HepG2 (cell line): ENCODE results near the gene ACTR10. TPM values are rescaled to one million over a fixed set of nuclear protein-coding genes. Genes with fewer than 3 reads are reported as not detected.
A peak's percentile ranks its signal among the peaks of the same experiment; 100 is the strongest.

Experiments used
- ASH2L ChIP-seq: fragments of 300-600, 200-600 bp; sonication (generic); IDR thresholded peaks from 2 replicates; pipeline ENCODE4 v1.7.0; 2017; ENCODE audit warnings: low read depth, mild to moderate bottlenecking, moderate library complexity, mixed read lengths, low read length; ENCODE audit not compliant: insufficient read length
- CBX1 ChIP-seq: IDR thresholded peaks from one replicate; pipeline ENCODE4 v1.6.1; 2016; ENCODE audit warnings: antibody characterized with exemption, low read depth
- ELK4 ChIP-seq: sonication (generic); formaldehyde crosslinking; IDR thresholded peaks from 2 replicates; pipeline ENCODE4 v1.9.0; 2021; ENCODE audit warnings: missing genetic modification reagents, borderline replicate concordance
- GTF2F1 ChIP-seq: fragments of 150-350 bp; IDR thresholded peaks from 2 replicates; pipeline ENCODE4 v1.6.1; 2014; ENCODE audit warnings: low read length
- JDP2 ChIP-seq: sonication (generic); formaldehyde crosslinking; IDR thresholded peaks from 2 replicates; pipeline ENCODE4 v1.8.1; 2022; ENCODE audit warnings: missing genetic modification reagents, borderline replicate concordance
- KLF13 ChIP-seq: sonication (generic); formaldehyde crosslinking; IDR thresholded peaks from 2 replicates; pipeline ENCODE4 v1.4.0; 2020; ENCODE audit warnings: mild to moderate bottlenecking, missing genetic modification reagents
- PBX2 ChIP-seq: IDR thresholded peaks from 2 replicates; pipeline ENCODE4 v1.6.1; 2016; ENCODE audit warnings: control low read depth
- POLR2A ChIP-seq, 2 experiments: IDR thresholded peaks; 2 replicates each; pipeline ENCODE4 v1.6.1; 2011; ENCODE audit warnings: low read depth in 2 of 2, low read length in 2 of 2, mild to moderate bottlenecking in 1 of 2, moderate library complexity in 1 of 2; ENCODE audit not compliant: insufficient read depth in 1 of 2
- RXRA ChIP-seq: sonication (generic); formaldehyde crosslinking; IDR thresholded peaks from 2 replicates; pipeline ENCODE4 v1.5.1; 2020; ENCODE audit warnings: missing genetic modification reagents
- SMAD1 ChIP-seq: sonication (generic); formaldehyde crosslinking; IDR thresholded peaks from 2 replicates; pipeline ENCODE4 v1.4.0; 2020; ENCODE audit warnings: missing genetic modification reagents, low read depth, mild to moderate bottlenecking, borderline replicate concordance
- SMC3 ChIP-seq: IDR thresholded peaks from 2 replicates; pipeline ENCODE4 v1.6.1; 2011; ENCODE audit warnings: low read length, improper control_type of control experiment
- TCF7 ChIP-seq: sonication (generic); IDR thresholded peaks from 2 replicates; pipeline ENCODE4 v1.6.1; 2016; ENCODE audit warnings: antibody characterized with exemption, low read depth
- TFAP4 ChIP-seq: sonication (generic); IDR thresholded peaks from 2 replicates; pipeline ENCODE4 v1.6.1; 2016; ENCODE audit warnings: low read depth, borderline replicate concordance
- THAP11 ChIP-seq: IDR thresholded peaks from 2 replicates; pipeline ENCODE4 v1.6.1; 2016; ENCODE audit warnings: missing biosample characterization, missing genetic modification reagents
- ZNF143 ChIP-seq: sonication (generic); formaldehyde crosslinking; IDR thresholded peaks from 2 replicates; pipeline ENCODE4 v1.4.0; 2020; ENCODE audit warnings: missing genetic modification reagents
- ZNF33B ChIP-seq: sonication (generic); formaldehyde crosslinking; IDR thresholded peaks from 2 replicates; pipeline ENCODE4 v1.5.1; 2020; ENCODE audit warnings: mild to moderate bottlenecking, missing genetic modification reagents
- ZNF512 ChIP-seq: sonication (generic); formaldehyde crosslinking; IDR thresholded peaks from 2 replicates; pipeline ENCODE4 v1.4.0; 2020; ENCODE audit warnings: mild to moderate bottlenecking, missing genetic modification reagents
- ZNF580 ChIP-seq: IDR thresholded peaks from 2 replicates; pipeline ENCODE4 v1.6.1; 2016; ENCODE audit warnings: low read depth, borderline replicate concordance
- ZNF614 ChIP-seq: IDR thresholded peaks from 2 replicates; pipeline ENCODE4 v1.6.1; 2018; ENCODE audit warnings: missing biosample characterization, missing genetic modification reagents, inconsistent platforms, borderline replicate concordance
- ZNF788 ChIP-seq: sonication (generic); formaldehyde crosslinking; IDR thresholded peaks from 2 replicates; pipeline ENCODE4 v1.5.0; 2020; ENCODE audit warnings: mild to moderate bottlenecking, missing genetic modification reagents, borderline replicate concordance
- ZNF839 ChIP-seq: sonication (generic); formaldehyde crosslinking; IDR thresholded peaks from 2 replicates; pipeline ENCODE4 v1.4.0; 2020; ENCODE audit warnings: missing genetic modification reagents, mild to moderate bottlenecking, borderline replicate concordance
- ZNF841 ChIP-seq: sonication (generic); formaldehyde crosslinking; IDR thresholded peaks from 2 replicates; pipeline ENCODE4 v1.8.1; 2023; ENCODE audit warnings: missing genetic modification reagents, borderline replicate concordance
- ZXDC ChIP-seq: sonication (generic); formaldehyde crosslinking; IDR thresholded peaks from 2 replicates; pipeline ENCODE4 v1.5.0; 2020; ENCODE audit warnings: mild to moderate bottlenecking, missing genetic modification reagents
- polyA plus RNA-seq, 8 experiments: library from polyadenylated mRNA; depleted of rRNA in 3 of 8; stranded (reverse) in 7 of 8; unstranded in 1 of 8; fragments of >200 nt; fragmentation: Illumina TruSeq in 4 of 8; extraction: Trizol in 4 of 8; gene quantifications; 2 replicates each; pipeline versions ENCODE4 v1.2.1 to v1.2.3, GENCODE V29; 2011 to 2016; ENCODE audit warnings: low read depth in 4 of 8, missing spikeins in 1 of 8, mixed read lengths in 1 of 8; ENCODE audit not compliant: insufficient read depth in 1 of 8
- total RNA-seq, 5 experiments: library from RNA; depleted of rRNA; stranded (reverse); fragments of >200 nt; fragmentation: Illumina TruSeq; extraction: Trizol; gene quantifications; 2 replicates each; pipeline ENCODE4 v1.2.3, GENCODE V29; 2016; ENCODE audit warnings: low read depth in 1 of 5

Gene ACTR10
- total and polyA plus RNA-seq, 2 of the 13 experiments (the other 11 are each of a cell fraction or from before 2014, with no cell fraction given): 30.0 to 41.3 TPM

GRCh38 chr14:58272588-58273372, 72.8 kb downstream of the ACTR10 start (continued):
- no peak for TF ChIP-seq ZXDC (CRISPR knock-in tag)
- no peak for TF ChIP-seq CBX1
- TF ChIP-seq ZNF512 (CRISPR knock-in tag): no peak
- TF ChIP-seq TFAP4: no peak
- no peak for TF ChIP-seq PBX2 (CRISPR knock-in tag)
- no peak for TF ChIP-seq SMAD1
- peak; percentile 58 for TF ChIP-seq THAP11 (CRISPR knock-in tag)
- TF ChIP-seq ZNF33B (CRISPR knock-in tag): no peak
- no peak for TF ChIP-seq ELK4 (CRISPR knock-in tag)
- peak; percentile 77 for TF ChIP-seq ZNF614 (CRISPR knock-in tag)
- peak; percentile 70 for TF ChIP-seq ASH2L
- no peak for TF ChIP-seq GTF2F1
- TF ChIP-seq ZNF143 (CRISPR knock-in tag): no peak
- TF ChIP-seq ZNF841 (CRISPR knock-in tag): no peak
- TF ChIP-seq TCF7: 0 out of 2 replicates have a peak, but pooled peaks have one; percentile 9
- no peak for TF ChIP-seq RXRA
- no peak for TF ChIP-seq JDP2 (CRISPR knock-in tag)
- peak; percentile 38; the same call in 1 of the 2 replicates for TF ChIP-seq ZNF580 (CRISPR knock-in tag)
- no peak for TF ChIP-seq ZNF839 (CRISPR knock-in tag)
- peak; percentile 50 to 51; a peak in 3 of 4 replicates for TF ChIP-seq POLR2A (IDR thresholded peaks at IDR 0.05; ENCODE audit: insufficient read depth in 1 of 2, low read depth in 2 of 2, low read length in 2 of 2)
- TF ChIP-seq ZNF788 (CRISPR knock-in tag): no peak
- TF ChIP-seq SMC3: peak; percentile 83
- TF ChIP-seq KLF13 (CRISPR knock-in tag): no peak
